ENCODE results near the gene SEZ6.

DNA sequence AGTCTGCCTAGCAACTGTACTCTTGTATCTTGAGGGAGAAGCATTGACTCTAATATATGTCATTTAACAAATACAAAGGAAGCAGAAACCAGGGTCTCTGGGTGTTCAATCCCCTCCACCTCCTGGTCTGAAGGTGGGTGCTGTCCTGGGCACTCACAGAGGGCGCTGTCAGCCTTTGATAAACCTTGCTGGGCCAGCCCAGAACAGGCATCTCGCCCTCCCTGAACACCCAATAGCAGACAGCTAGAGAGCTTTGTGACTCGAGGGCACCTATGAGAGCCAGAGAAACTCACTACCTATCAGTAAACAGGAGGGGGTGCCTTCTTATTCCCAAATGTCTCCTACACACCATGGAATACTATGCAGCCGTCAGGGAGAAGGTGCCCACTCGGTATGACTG, 30.8 kb upstream of the SEZ6 start:
- TF ChIP-seq POLR2AphosphoS5 (IDR thresholded peaks at IDR 0.05) (no peak), CTCF (IDR thresholded peaks at IDR 0.05) (no peak)

Data from stomach (tissue), 4 donors.